Measurements from ENCODE around the gene PRKCZ.
A peak's percentile ranks its signal among the peaks of the same experiment; 100 is the strongest.

Gene PRKCZ

DNA sequence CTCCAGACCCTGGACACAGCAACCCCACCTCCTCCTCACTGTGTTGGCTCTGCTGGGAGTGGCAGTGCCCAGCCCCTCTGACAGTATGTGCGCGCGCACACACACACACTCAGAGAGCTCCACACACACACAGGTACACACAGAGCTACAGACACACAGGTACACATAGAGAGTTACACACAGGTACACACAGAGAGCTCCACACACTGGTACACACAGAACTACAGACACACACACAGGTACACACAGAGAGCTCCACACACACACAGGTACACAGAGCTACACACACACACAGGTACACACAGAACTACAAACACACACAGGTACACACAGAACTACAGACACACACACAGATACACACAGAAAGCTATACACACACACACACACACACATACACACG lies 6.3 kb upstream of the PRKCZ start:
- Histone ChIP-seq H3K79me2 (no peaks in the 10 kb centered on the region), H3K4me1 (no peaks in the 10 kb centered on the region), H3K36me3 (ENCODE audit: control insufficient read depth, insufficient read depth, low read length) (no peaks in the 10 kb centered on the region), H3K4me2 (ENCODE audit: low read length) (no peak overlapping the region), H3K9ac (no peak overlapping the region), H3K27me3 (ENCODE audit: control insufficient read depth, insufficient read depth, low read length) (no peaks in the 10 kb centered on the region), H3K27ac (no peak overlapping the region), H3K4me3 (ENCODE audit: low read depth, low read length) (no peak overlapping the region), H3K9me3 (ENCODE audit: control insufficient read depth, low read length) (no peaks in the 10 kb centered on the region), H2AFZ (no peak overlapping the region)
- TF ChIP-seq, protein P1, sequence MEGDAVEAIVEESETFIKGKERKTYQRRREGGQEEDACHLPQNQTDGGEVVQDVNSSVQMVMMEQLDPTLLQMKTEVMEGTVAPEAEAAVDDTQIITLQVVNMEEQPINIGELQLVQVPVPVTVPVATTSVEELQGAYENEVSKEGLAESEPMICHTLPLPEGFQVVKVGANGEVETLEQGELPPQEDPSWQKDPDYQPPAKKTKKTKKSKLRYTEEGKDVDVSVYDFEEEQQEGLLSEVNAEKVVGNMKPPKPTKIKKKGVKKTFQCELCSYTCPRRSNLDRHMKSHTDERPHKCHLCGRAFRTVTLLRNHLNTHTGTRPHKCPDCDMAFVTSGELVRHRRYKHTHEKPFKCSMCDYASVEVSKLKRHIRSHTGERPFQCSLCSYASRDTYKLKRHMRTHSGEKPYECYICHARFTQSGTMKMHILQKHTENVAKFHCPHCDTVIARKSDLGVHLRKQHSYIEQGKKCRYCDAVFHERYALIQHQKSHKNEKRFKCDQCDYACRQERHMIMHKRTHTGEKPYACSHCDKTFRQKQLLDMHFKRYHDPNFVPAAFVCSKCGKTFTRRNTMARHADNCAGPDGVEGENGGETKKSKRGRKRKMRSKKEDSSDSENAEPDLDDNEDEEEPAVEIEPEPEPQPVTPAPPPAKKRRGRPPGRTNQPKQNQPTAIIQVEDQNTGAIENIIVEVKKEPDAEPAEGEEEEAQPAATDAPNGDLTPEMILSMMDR (IDR thresholded peaks at IDR 0.05) = no peak

DNA sequence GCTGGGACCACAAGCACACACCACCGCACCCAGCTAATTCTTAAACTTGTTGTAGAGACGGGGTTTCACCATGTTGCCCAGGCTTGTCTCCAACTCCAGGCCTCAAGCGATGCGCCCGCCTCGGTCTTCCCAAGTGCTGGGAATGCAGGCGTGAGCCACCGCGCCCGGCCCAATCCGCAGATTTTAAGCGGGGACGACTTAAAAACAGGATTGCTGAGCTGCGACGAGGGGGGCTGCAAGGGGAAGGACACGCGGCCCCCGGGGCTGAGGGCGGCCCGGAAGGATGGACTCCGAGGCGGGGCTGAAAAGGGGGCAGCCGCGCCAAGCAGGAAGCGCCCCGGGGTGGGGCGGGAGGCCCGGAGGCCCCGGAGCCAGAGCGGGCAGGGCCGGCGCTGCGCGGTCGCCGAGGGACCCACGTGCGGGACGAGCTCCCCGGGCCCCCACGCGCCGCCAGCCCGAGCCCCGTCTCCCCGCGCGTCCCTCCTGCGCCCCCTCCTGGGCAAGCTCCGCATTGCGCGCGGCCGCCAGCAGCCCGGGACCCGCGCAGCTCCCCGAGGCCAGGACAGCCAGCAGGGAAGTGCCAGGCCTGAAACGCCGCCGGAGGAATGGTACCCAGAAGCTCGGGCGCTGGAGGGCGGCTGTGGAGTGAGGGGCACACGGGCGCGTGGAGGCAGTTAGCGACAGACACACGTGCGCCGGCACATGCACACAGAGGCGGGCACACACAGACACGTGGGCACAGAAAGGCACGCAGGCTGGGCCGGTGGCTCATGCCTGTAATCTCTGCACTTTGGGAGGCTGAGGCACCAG lies 5.5 kb upstream of the PRKCZ start:
- peak overlapping the region; percentile 46 for H2AFZ ChIP-seq
- H3K9me3 ChIP-seq (ENCODE audit: control insufficient read depth, low read length) = no peaks in the 10 kb centered on the region
- no peak overlapping the region for H3K9ac ChIP-seq
- no peak overlapping the region for H3K4me3 ChIP-seq (ENCODE audit: low read depth, low read length)
- no peaks in the 10 kb centered on the region for H3K27me3 ChIP-seq (ENCODE audit: control insufficient read depth, insufficient read depth, low read length)
- peak overlapping the region; percentile 56 for H3K4me2 ChIP-seq (ENCODE audit: low read length)
- H3K4me1 ChIP-seq = no peaks in the 10 kb centered on the region
- H3K27ac ChIP-seq = no peak overlapping the region
- TF ChIP-seq, protein P1 (IDR thresholded peaks at IDR 0.05) = peak; percentile 48
- H3K36me3 ChIP-seq (ENCODE audit: control insufficient read depth, insufficient read depth, low read length) = no peaks in the 10 kb centered on the region
- no peaks in the 10 kb centered on the region for H3K79me2 ChIP-seq

DNA sequence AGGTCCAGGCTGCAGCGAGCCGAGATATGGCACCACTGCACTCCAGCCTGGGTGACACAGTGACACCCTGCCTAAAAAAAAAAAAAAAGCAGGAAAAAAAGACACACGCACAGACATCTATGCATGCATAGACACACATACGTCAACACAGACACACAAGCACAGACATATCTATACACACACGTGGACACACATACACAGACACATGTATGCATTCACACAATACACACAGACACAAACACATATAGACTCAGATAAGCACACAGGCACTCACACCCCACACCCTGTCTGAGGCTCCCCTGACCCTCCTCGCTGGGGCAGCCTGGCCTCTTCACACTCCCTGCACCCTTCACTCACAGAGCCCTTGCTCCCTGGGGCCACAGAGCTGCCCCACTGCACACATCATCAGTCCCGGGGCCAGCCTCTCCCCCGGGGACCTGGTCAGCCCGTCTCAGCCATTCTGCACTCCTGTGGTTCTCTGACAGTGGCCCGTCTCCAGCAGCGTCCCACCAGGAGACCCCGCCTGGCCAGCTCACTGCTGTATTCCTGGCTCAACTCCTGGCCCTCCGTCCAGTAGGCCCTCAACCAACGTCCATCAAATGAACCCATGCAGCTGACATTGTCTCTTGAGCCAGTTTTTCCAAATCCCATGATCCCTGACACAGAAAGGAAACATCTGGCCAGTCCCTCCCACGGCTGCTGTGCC lies 4.6 kb upstream of the PRKCZ start:
- Histone ChIP-seq H3K4me1 (no peaks in the 10 kb centered on the region), H3K27me3 (ENCODE audit: control insufficient read depth, insufficient read depth, low read length) (no peaks in the 10 kb centered on the region), H3K9me3 (ENCODE audit: control insufficient read depth, low read length) (no peaks in the 10 kb centered on the region), H3K27ac (no peak overlapping the region), H3K4me2 (ENCODE audit: low read length) (no peak overlapping the region), H3K9ac (no peak overlapping the region), H2AFZ (no peak overlapping the region), H3K79me2 (no peaks in the 10 kb centered on the region), H3K4me3 (ENCODE audit: low read depth, low read length) (no peak overlapping the region), H3K36me3 (ENCODE audit: control insufficient read depth, insufficient read depth, low read length) (no peaks in the 10 kb centered on the region)
- TF ChIP-seq, protein P1 (IDR thresholded peaks at IDR 0.05) = no peak

DNA sequence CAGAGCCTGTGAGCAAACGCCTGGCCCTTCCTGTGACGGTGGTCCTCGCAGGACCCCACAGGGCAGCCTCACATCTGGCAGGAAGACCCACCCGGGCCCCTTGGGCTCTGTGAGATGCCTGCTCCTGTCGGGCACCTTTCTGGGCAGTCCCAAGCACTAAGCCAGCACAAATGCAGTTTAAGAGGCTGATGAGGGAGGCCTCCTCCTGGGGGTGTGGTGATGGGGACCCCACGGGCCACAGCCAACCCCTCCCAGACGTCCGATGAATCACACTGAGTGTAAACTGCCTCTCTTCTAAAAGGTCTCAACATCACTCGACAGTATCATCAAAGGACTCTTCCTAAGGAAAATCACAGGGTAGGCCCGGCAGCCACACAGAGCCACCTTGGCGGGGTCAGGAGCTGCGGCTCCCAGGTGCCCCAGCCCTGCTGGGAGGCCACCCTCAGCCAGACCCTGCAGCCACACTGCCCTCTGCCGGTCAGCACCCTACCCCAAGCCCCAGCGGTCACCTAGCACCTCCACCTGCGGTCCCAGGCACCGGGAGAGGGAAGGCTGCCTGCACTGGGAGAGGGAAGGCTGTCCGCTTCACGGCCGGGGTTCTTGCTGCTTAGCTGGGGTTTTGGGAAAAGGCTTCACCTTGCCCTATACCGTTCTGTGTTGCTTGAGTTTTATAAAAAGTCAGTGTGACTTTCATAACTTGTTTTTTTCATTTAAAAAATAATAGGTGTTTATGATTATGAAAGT lies 3.9 kb upstream of the PRKCZ start:
- H3K27ac ChIP-seq = no peak overlapping the region
- H3K27me3 ChIP-seq (ENCODE audit: control insufficient read depth, insufficient read depth, low read length) = no peaks in the 10 kb centered on the region
- no peaks in the 10 kb centered on the region for H3K9me3 ChIP-seq (ENCODE audit: control insufficient read depth, low read length)
- no peak overlapping the region for H3K4me3 ChIP-seq (ENCODE audit: low read depth, low read length)
- no peak overlapping the region for H2AFZ ChIP-seq
- H3K79me2 ChIP-seq = no peaks in the 10 kb centered on the region
- no peak overlapping the region for H3K9ac ChIP-seq
- TF ChIP-seq, protein P1 (IDR thresholded peaks at IDR 0.05) = peak; percentile 37
- H3K4me1 ChIP-seq = no peaks in the 10 kb centered on the region
- H3K36me3 ChIP-seq (ENCODE audit: control insufficient read depth, insufficient read depth, low read length) = no peaks in the 10 kb centered on the region
- no peak overlapping the region for H3K4me2 ChIP-seq (ENCODE audit: low read length)

All from parathyroid adenoma (tissue), 2 donors.